Mesothelial cell of epicardium (in vitro differentiated cells): ENCODE results near the gene IFI44L. TPM values are rescaled to one million over a fixed set of nuclear protein-coding genes. Genes with fewer than 3 reads are reported as not detected.

Source experiments
- DNase-seq, 2 experiments: peaks; one replicate each; pipeline ENCODE4 v3.0.0; 2021; ENCODE audit warnings: low spot score in 2 of 2; ENCODE audit not compliant: unreplicated experiment in 2 of 2
- H3K27ac Mint-ChIP-seq: 2 replicates; pipeline ENCODE4 v1.8.0; 2021; ENCODE audit warnings: mixed read lengths
- H3K27me3 Mint-ChIP-seq: 2 replicates; pipeline ENCODE4 v1.8.0; 2021; ENCODE audit warnings: low read depth, mixed read lengths
- H3K36me3 Mint-ChIP-seq: 2 replicates; pipeline ENCODE4 v1.8.0; 2021; ENCODE audit warnings: mixed read lengths
- H3K4me1 Mint-ChIP-seq: 2 replicates; pipeline ENCODE4 v1.8.0; 2021; ENCODE audit warnings: mixed read lengths
- H3K4me3 Mint-ChIP-seq: 2 replicates; pipeline ENCODE4 v1.8.0; 2021; ENCODE audit warnings: mild to moderate bottlenecking, moderate library complexity, mixed read lengths
- H3K9me3 Mint-ChIP-seq: 2 replicates; pipeline ENCODE4 v1.8.0; 2021; ENCODE audit warnings: mixed read lengths
- CTCF ChIP-seq: fragments of 200-600 bp; sonication (generic); IDR thresholded peaks from one replicate; pipeline ENCODE4 v1.5.0; 2021; ENCODE audit warnings: antibody characterized with exemption; ENCODE audit not compliant: unreplicated experiment
- total RNA-seq: library from RNA; stranded (reverse); gene quantifications from 3 replicates; pipeline ENCODE4 v1.2.1, GENCODE V29; 2021

Gene IFI44L
- total RNA-seq, 1 donor from 2014 or later = 105 TPM

- peaks cover 28% of the 10 kb centered on the region for H3K27me3 Mint-ChIP-seq
- H3K4me3 Mint-ChIP-seq = no peak overlapping the region
- H3K4me1 Mint-ChIP-seq = no peaks in the 10 kb centered on the region
- H3K9me3 Mint-ChIP-seq = no peaks in the 10 kb centered on the region
- DNase-seq = no peak
- no peaks in the 10 kb centered on the region for H3K36me3 Mint-ChIP-seq
- no peak for TF ChIP-seq CTCF
- no peak overlapping the region for H3K27ac Mint-ChIP-seq
Measured at GRCh38 chr1:78687914-78688313, 67.7 kb downstream of the IFI44L start.

DNA sequence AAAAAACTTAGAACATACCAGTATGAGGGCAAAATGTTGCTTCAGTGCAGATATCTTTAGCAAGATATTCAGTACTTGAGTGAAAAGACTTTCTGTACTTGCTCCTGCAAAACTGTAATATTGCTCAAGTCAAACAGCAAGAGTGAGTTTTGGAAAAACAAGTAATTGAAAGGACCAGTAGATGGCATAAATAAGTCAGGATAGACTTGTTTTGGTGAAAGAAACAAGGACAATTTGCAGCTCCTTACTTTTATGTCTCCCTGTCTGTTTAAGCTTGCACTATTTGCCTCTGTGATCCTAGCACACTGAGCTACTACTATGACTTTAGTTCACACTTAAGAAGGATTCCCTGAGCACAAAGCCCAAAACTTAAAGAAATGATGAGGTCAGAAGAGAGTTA lies 68.4 kb downstream of the IFI44L start:
- Mint-ChIP-seq H3K4me3 (no peak overlapping the region), H3K4me1 (no peaks in the 10 kb centered on the region), H3K9me3 (no peaks in the 10 kb centered on the region), H3K27me3 (peaks cover 27% of the 10 kb centered on the region), H3K27ac (no peak overlapping the region), H3K36me3 (no peaks in the 10 kb centered on the region)
- no peak for DNase-seq
- no peak for TF ChIP-seq CTCF

- no peak for DNase-seq
- no peak overlapping the region for H3K27ac Mint-ChIP-seq
- no peaks in the 10 kb centered on the region for H3K4me1 Mint-ChIP-seq
- H3K4me3 Mint-ChIP-seq = no peak overlapping the region
- no peaks in the 10 kb centered on the region for H3K36me3 Mint-ChIP-seq
- no peak for TF ChIP-seq CTCF
- H3K27me3 Mint-ChIP-seq = peaks cover 18% of the 10 kb centered on the region
- H3K9me3 Mint-ChIP-seq = no peaks in the 10 kb centered on the region
Measured at GRCh38 chr1:78690516-78690915, 70.3 kb downstream of the IFI44L start.

GRCh38 chr1:78691995-78692747 lies 71.9 kb downstream of the IFI44L start:
- no peak overlapping the region for H3K4me3 Mint-ChIP-seq
- no peaks in the 10 kb centered on the region for H3K4me1 Mint-ChIP-seq
- H3K9me3 Mint-ChIP-seq = peaks cover 12% of the 10 kb centered on the region
- no peak for TF ChIP-seq CTCF
- DNase-seq = no peak
- H3K36me3 Mint-ChIP-seq = no peaks in the 10 kb centered on the region
- peaks cover 22% of the 10 kb centered on the region for H3K27me3 Mint-ChIP-seq
- no peak overlapping the region for H3K27ac Mint-ChIP-seq

Other genes starting within 250 kb of the IFI44L start
- 0.27 to 0.43 TPM (median 0.38 TPM) in 3 replicates for gene PTGFR, start 129.5 kb upstream of the IFI44L start, total RNA-seq
- gene IFI44, start 29.4 kb downstream of the IFI44L start, total RNA-seq = 77.1 to 94.3 TPM (median 81.4 TPM) in 3 replicates